ENCODE results near the gene GATA6. TPM values are rescaled to one million over a fixed set of nuclear protein-coding genes. Genes with fewer than 3 reads are reported as not detected.

GATA6 gene
- total RNA-seq (ENCODE audit: insufficient read depth, low replicate concordance): 53.0 TPM

GRCh38 chr18:22169011-22169888, at the start of gene GATA6:
Gene GATA6, plus strand, starts transcription at chr18:22169589. Its CDS starts 1,556 bp downstream, at chr18:22171145.
- DNase-seq (ENCODE audit: low spot score): peak; percentile 97

GRCh38 chr18:22124970-22125369, 44.4 kb upstream of the GATA6 start:
- DNase-seq (ENCODE audit: low spot score): no peak

GRCh38 chr18:22128954-22129353, 40.4 kb upstream of the GATA6 start:
- no peak for DNase-seq (ENCODE audit: low spot score)

GRCh38 chr18:22129778-22130177, 39.6 kb upstream of the GATA6 start:
- DNase-seq (ENCODE audit: low spot score): no peak

- DNase-seq (ENCODE audit: low spot score): no peak
Measured at GRCh38 chr18:22132258-22132657, 37.1 kb upstream of the GATA6 start.

- no peak for DNase-seq (ENCODE audit: low spot score)
Measured at GRCh38 chr18:22132763-22133162, 36.6 kb upstream of the GATA6 start.

GRCh38 chr18:22136395-22136794, 33.0 kb upstream of the GATA6 start:
- DNase-seq (ENCODE audit: low spot score): no peak

GRCh38 chr18:22141211-22141610, 28.2 kb upstream of the GATA6 start:
- no peak for DNase-seq (ENCODE audit: low spot score)

GRCh38 chr18:22143347-22144340, 25.7 kb upstream of the GATA6 start:
- no peak for DNase-seq (ENCODE audit: low spot score)

GRCh38 chr18:22145160-22145559, 24.2 kb upstream of the GATA6 start:
- no peak for DNase-seq (ENCODE audit: low spot score)

GRCh38 chr18:22149710-22150109, 19.7 kb upstream of the GATA6 start:
- no peak for DNase-seq (ENCODE audit: low spot score)

- DNase-seq (ENCODE audit: low spot score): no peak
Measured at GRCh38 chr18:22152093-22152492, 17.3 kb upstream of the GATA6 start.

- no peak for DNase-seq (ENCODE audit: low spot score)
Measured at GRCh38 chr18:22153428-22153827, 16.0 kb upstream of the GATA6 start.

- no peak for DNase-seq (ENCODE audit: low spot score)
Measured at GRCh38 chr18:22155584-22155983, 13.8 kb upstream of the GATA6 start.

GRCh38 chr18:22159014-22159413, 10.4 kb upstream of the GATA6 start:
- no peak for DNase-seq (ENCODE audit: low spot score)

- DNase-seq (ENCODE audit: low spot score): no peak
Measured at GRCh38 chr18:22161090-22161489, 8.3 kb upstream of the GATA6 start.

GRCh38 chr18:22163416-22164161, 5.8 kb upstream of the GATA6 start:
- no peak for DNase-seq (ENCODE audit: low spot score)

GRCh38 chr18:22164337-22165048, 4.9 kb upstream of the GATA6 start:
- DNase-seq (ENCODE audit: low spot score): peak; percentile 48

GRCh38 chr18:22165049-22165602, 4.3 kb upstream of the GATA6 start:
- peak; percentile 41 for DNase-seq (ENCODE audit: low spot score)

GRCh38 chr18:22165603-22166068, 3.8 kb upstream of the GATA6 start:
- DNase-seq (ENCODE audit: low spot score): no peak

Measured in umbilical cord (tissue), 2 donors.